GM21515 (cell line): ENCODE measurements around the gene ELN.
"Not testable (repeated sequence)": the region's sequence is repeated elsewhere in the genome, so short reads cannot be mapped to it uniquely, and the experiment has no call there.

ENCODE experiments used
- ATAC-seq: cut with Tn5 transposase; IDR thresholded peaks from one replicate; pipeline ENCODE4 v1.9.1; 2021; ENCODE audit not compliant: unreplicated experiment

ELN gene

GRCh38 chr7:74040791-74041520 lies 13.0 kb downstream of the ELN start:
- no peak for ATAC-seq

- no peak for ATAC-seq
Observed at GRCh38 chr7:74042746-74043522, 15.0 kb downstream of the ELN start.

GRCh38 chr7:74043523-74043951 lies 15.6 kb downstream of the ELN start:
- no peak for ATAC-seq

GRCh38 chr7:74044366-74045350 lies 16.7 kb downstream of the ELN start:
- ATAC-seq, result no peak

- ATAC-seq, result not testable (repeated sequence)
Observed at GRCh38 chr7:74046581-74046980, 18.6 kb downstream of the ELN start.

GRCh38 chr7:74047804-74048380 lies 19.9 kb downstream of the ELN start:
- no peak for ATAC-seq

- no peak for ATAC-seq
Observed at GRCh38 chr7:74048999-74049599, 21.1 kb downstream of the ELN start.

GRCh38 chr7:74049997-74050798 lies 22.2 kb downstream of the ELN start:
- no peak for ATAC-seq

- no peak for ATAC-seq
Observed at GRCh38 chr7:74051193-74051592, 23.2 kb downstream of the ELN start.

GRCh38 chr7:74051629-74052410 lies 23.8 kb downstream of the ELN start:
- ATAC-seq, result no peak

- ATAC-seq, result no peak
Observed at GRCh38 chr7:74052628-74053027, 24.7 kb downstream of the ELN start.

GRCh38 chr7:74053589-74054186 lies 25.7 kb downstream of the ELN start:
- no peak for ATAC-seq

GRCh38 chr7:74056096-74056915 lies 28.3 kb downstream of the ELN start:
- ATAC-seq, result no peak

GRCh38 chr7:74057216-74057925 lies 29.4 kb downstream of the ELN start:
- no peak for ATAC-seq

GRCh38 chr7:74057987-74058386 lies 30.0 kb downstream of the ELN start:
- ATAC-seq, result no peak

- no peak for ATAC-seq
Observed at GRCh38 chr7:74058486-74058885, 30.5 kb downstream of the ELN start.

- ATAC-seq, result no peak
Observed at GRCh38 chr7:74059037-74059436, 31.1 kb downstream of the ELN start.
